SK-N-SH (cell line): Measurements from ENCODE around the gene TEPSIN. TPM values are rescaled to one million over a fixed set of nuclear protein-coding genes. Genes with fewer than 3 reads are reported as not detected.

ENCODE experiments used
- CTCF ChIA-PET: fragments of 300-600, 350-600 bp; formaldehyde crosslinking; extraction: SDS; loops from one replicate; lab custom pipeline; 2021; lab: Yijun Ruan, JAX
- POLR2A ChIA-PET: fragments of 350-600 bp; sonication (Branson Sonifier 250); formaldehyde crosslinking; extraction: SDS; loops from one replicate; lab custom pipeline; 2020; ENCODE audit warnings: antibody characterized with exemption, inconsistent platforms; lab: Yijun Ruan, JAX
- DNase-seq: peaks from one replicate; pipeline ENCODE4 v3.0.0; 2012
- H2AFZ ChIP-seq: fragments of 200-600 bp; sonication (generic); 2 replicates; pipeline ENCODE4 v1.8.1; 2016; ENCODE audit warnings: antibody characterized with exemption, mild to moderate bottlenecking, low read depth
- H3F3A ChIP-seq: fragments of 200-600 bp; sonication (generic); replicated peaks from 2 replicates; pipeline ENCODE3; 2016; ENCODE audit warnings: antibody characterized with exemption, mild to moderate bottlenecking; ENCODE audit not compliant: insufficient read depth
- H3K27ac ChIP-seq, 2 experiments: fragments of 200-500 bp in 1 of 2; fragments of 200-600 bp in 1 of 2; sonication (Bioruptor generic) in 1 of 2; sonication (generic), shearing (Covaris generic) in 1 of 2; 2 replicates each; pipeline versions ENCODE4 v1.5.1 to v1.6.1; 2014 to 2016; ENCODE audit warnings: low read depth in 2 of 2, inconsistent platforms in 1 of 2, low read length in 1 of 2, mild to moderate bottlenecking in 1 of 2, mixed read lengths in 1 of 2
- H3K27me3 ChIP-seq: fragments of 200-600 bp; sonication (generic), shearing (Covaris generic); 2 replicates; pipeline ENCODE4 v1.6.1; 2016; ENCODE audit warnings: mixed run types; ENCODE audit not compliant: insufficient read depth
- H3K36me3 ChIP-seq, 2 experiments: fragments of 200-500 bp in 1 of 2; fragments of 200-600 bp in 1 of 2; sonication (Bioruptor generic) in 1 of 2; sonication (generic) in 1 of 2; replicated peaks in 1 of 2; 2 replicates each; pipeline versions ENCODE3 to v1.5.1; 2014 to 2016; ENCODE audit warnings: low read length in 1 of 2, mild to moderate bottlenecking in 1 of 2; ENCODE audit not compliant: insufficient read depth in 2 of 2, control insufficient read depth in 1 of 2
- H3K4me1 ChIP-seq, 2 experiments: fragments of 200-500 bp in 1 of 2; fragments of 200-600 bp in 1 of 2; sonication (Bioruptor generic) in 1 of 2; sonication (generic), shearing (Covaris generic) in 1 of 2; 2 replicates each; pipeline versions ENCODE4 v1.5.1 to v1.6.1; 2014 to 2016; ENCODE audit warnings: low read depth in 1 of 2, low read length in 1 of 2, mixed run types in 1 of 2; ENCODE audit not compliant: insufficient read depth in 2 of 2, control insufficient read depth in 1 of 2
- H3K4me2 ChIP-seq: fragments of 200-600 bp; sonication (generic), shearing (Covaris generic); 2 replicates; pipeline ENCODE4 v1.6.1; 2017; ENCODE audit warnings: mixed run types
- H3K4me3 ChIP-seq, 2 experiments: fragments of 200-500 bp in 1 of 2; fragments of 200-600 bp in 1 of 2; sonication (Bioruptor generic) in 1 of 2; sonication (generic), shearing (Covaris generic) in 1 of 2; 2 replicates each; pipeline versions ENCODE4 v1.5.1 to v1.8.1; 2014 to 2016; ENCODE audit warnings: low read depth in 2 of 2, inconsistent platforms in 1 of 2, low read length in 1 of 2, mild to moderate bottlenecking in 1 of 2, mixed read lengths in 1 of 2, moderate library complexity in 1 of 2
- H3K79me2 ChIP-seq: fragments of 200-600 bp; sonication (generic); 2 replicates; pipeline ENCODE4 v1.8.1; 2017; ENCODE audit warnings: mild to moderate bottlenecking; ENCODE audit not compliant: insufficient read depth
- H3K9ac ChIP-seq: fragments of 200-600 bp; sonication (generic); 2 replicates; pipeline ENCODE4 v1.6.1; 2017; ENCODE audit warnings: mixed run types
- H3K9me2 ChIP-seq: fragments of 200-600 bp; sonication (generic); 2 replicates; pipeline ENCODE4 v1.6.1; 2017; ENCODE audit warnings: mixed run types
- H3K9me3 ChIP-seq: fragments of 200-600 bp; sonication (generic); 2 replicates; pipeline ENCODE4 v1.6.1; 2017; ENCODE audit warnings: mixed run types, mild to moderate bottlenecking, moderate library complexity
- H4K20me1 ChIP-seq: fragments of 200-600 bp; sonication (generic); 2 replicates; pipeline ENCODE4 v1.6.1; 2017; ENCODE audit warnings: mild to moderate bottlenecking, mixed run types; ENCODE audit not compliant: insufficient read depth
- CTCF ChIP-seq: fragments of 200-600 bp; sonication (generic); IDR thresholded peaks from 2 replicates; pipeline ENCODE4 v1.6.1; 2017; ENCODE audit warnings: antibody characterized with exemption, mild to moderate bottlenecking, moderate library complexity
- ELF1 ChIP-seq: IDR thresholded peaks from 2 replicates; pipeline ENCODE4 v1.4.0; 2012
- EP300 ChIP-seq, 2 experiments: IDR thresholded peaks; 2 replicates each; pipeline versions ENCODE4 v1.4.0 to v1.6.1; 2012; ENCODE audit warnings: borderline replicate concordance in 1 of 2, low read depth in 1 of 2, low read length in 1 of 2
- EZH2phosphoT487 ChIP-seq: fragments of 200-600 bp; sonication (generic); IDR thresholded peaks from 2 replicates; pipeline ENCODE4 v1.6.1; 2017; ENCODE audit warnings: low read depth, mixed run types, mild to moderate bottlenecking, antibody characterized with exemption, moderate library complexity, borderline replicate concordance
- FOSL2 ChIP-seq: IDR thresholded peaks from 2 replicates; pipeline ENCODE4 v1.4.0; 2012; ENCODE audit warnings: low read depth, mild to moderate bottlenecking, moderate library complexity, borderline replicate concordance
- FOXJ3 ChIP-seq: sonication (generic); formaldehyde crosslinking; IDR thresholded peaks from 2 replicates; pipeline ENCODE4 v1.5.1; 2020; ENCODE audit warnings: mild to moderate bottlenecking, missing genetic modification reagents
- GABPA ChIP-seq: IDR thresholded peaks from 2 replicates; pipeline ENCODE4 v1.4.0; 2012; ENCODE audit warnings: low read depth, mild to moderate bottlenecking
- GATA2 ChIP-seq: sonication (generic); formaldehyde crosslinking; IDR thresholded peaks from 2 replicates; pipeline ENCODE4 v1.5.0; 2020; ENCODE audit warnings: mild to moderate bottlenecking, missing genetic modification reagents
- IRF3 ChIP-seq: fragments of 150-350 bp; IDR thresholded peaks from 2 replicates; pipeline ENCODE4 v1.6.1; 2016; ENCODE audit warnings: mild to moderate bottlenecking, low read depth, low read length
- JUND ChIP-seq: IDR thresholded peaks from 2 replicates; pipeline ENCODE4 v1.4.0; 2012
- MXI1 ChIP-seq: IDR thresholded peaks from 2 replicates; pipeline ENCODE4 v1.6.1; 2012; ENCODE audit warnings: mild to moderate bottlenecking, low read depth, low read length, improper control_type of control experiment
- NRF1 ChIP-seq: IDR thresholded peaks from 2 replicates; pipeline ENCODE4 v1.6.1; 2012; ENCODE audit warnings: low read depth, mild to moderate bottlenecking, low read length
- PBX3 ChIP-seq: IDR thresholded peaks from 2 replicates; pipeline ENCODE4; 2012
- RCOR1 ChIP-seq: fragments of 150-350 bp; IDR thresholded peaks from 2 replicates; pipeline ENCODE4 v1.6.1; 2017; ENCODE audit warnings: antibody characterized with exemption, low read length
- RFX5 ChIP-seq: IDR thresholded peaks from 2 replicates; pipeline ENCODE4 v1.6.1; 2012; ENCODE audit warnings: mild to moderate bottlenecking, improper control_type of control experiment, low read length
- SMC3 ChIP-seq: IDR thresholded peaks from 2 replicates; pipeline ENCODE4 v1.6.1; 2012; ENCODE audit warnings: low read depth, low read length, improper control_type of control experiment
- TAF1 ChIP-seq: IDR thresholded peaks from 2 replicates; pipeline ENCODE4 v1.6.1; 2012; ENCODE audit warnings: low read depth, mild to moderate bottlenecking, low read length, moderate library complexity, borderline replicate concordance
- TCF12 ChIP-seq: IDR thresholded peaks from 2 replicates; pipeline ENCODE4 v1.4.0; 2012
- USF2 ChIP-seq: fragments of 150-350 bp; IDR thresholded peaks from 2 replicates; pipeline ENCODE4 v1.6.1; 2017; ENCODE audit warnings: antibody characterized with exemption, low read length, low read depth, borderline replicate concordance
- ZBTB33 ChIP-seq: IDR thresholded peaks from 2 replicates; pipeline ENCODE4 v1.4.0; 2012; ENCODE audit warnings: low read depth, borderline replicate concordance
- WGBS: methylation state at CpG from one replicate; pipeline ENCODE4 v1.1.6; 2017; ENCODE audit warnings: low lambda C conversion rate; 5-methylcytosine and 5-hydroxymethylcytosine counted together
- polyA plus RNA-seq, 3 experiments: library from polyadenylated mRNA; depleted of rRNA; stranded (reverse); fragments of >200 nt; gene quantifications; 2 replicates each; pipeline ENCODE4 v1.2.3, GENCODE V29; 2012

TEPSIN gene
- polyA plus RNA-seq, 1 of the 3 experiments (the other 2 are of a cell fraction) = 35.3 TPM

- no peak overlapping the region for H2AFZ ChIP-seq
- no peaks in the 10 kb centered on the region for H3K36me3 ChIP-seq
- H3K9me2 ChIP-seq = no peaks in the 10 kb centered on the region
- no peaks in the 10 kb centered on the region for H3K4me1 ChIP-seq
- TF ChIP-seq TAF1 (no peak), SMC3 (no peak), PBX3 (no peak), GABPA (no peak), EP300 (IDR thresholded peaks at IDR 0.05; ENCODE audit: borderline replicate concordance in 1 of 2, low read depth in 1 of 2, low read length in 1 of 2) (no peak), IRF3 (no peak), TCF12 (no peak), ELF1 (no peak), RCOR1 (no peak), CTCF (no peak)
- no peak overlapping the region for H3K27ac ChIP-seq
- H3K9ac ChIP-seq = no peak overlapping the region
- no peaks in the 10 kb centered on the region for H4K20me1 ChIP-seq
- no peak overlapping the region for H3K4me2 ChIP-seq
- H3K27me3 ChIP-seq = no peaks in the 10 kb centered on the region
- 0 out of 2 replicates have a peak, but pooled peaks cover 7% of the 10 kb centered on the region for H3K79me2 ChIP-seq
- ChIA-PET POLR2A (no interaction called here), CTCF (interaction anchor here (1.0 to 14.7 kb wide), 3 partner anchors 9 to 186 kb away, joined by 3 to 147 read pairs (median 4); no protein-coding TSS in a partner anchor)
- no peak for DNase-seq
- no peaks in the 10 kb centered on the region for H3K9me3 ChIP-seq
- 97% methylated on average over 15 of the region's 16 CpGs for WGBS
- no peaks in the 10 kb centered on the region for H3F3A ChIP-seq
- no peak overlapping the region for H3K4me3 ChIP-seq
Measured at GRCh38 chr17:81209141-81209540, 29.7 kb downstream of the TEPSIN start.

GRCh38 chr17:81208651-81209050 lies 30.2 kb downstream of the TEPSIN start:
- H3K4me3 ChIP-seq = no peak overlapping the region
- no peaks in the 10 kb centered on the region for H3K4me1 ChIP-seq
- H3K27ac ChIP-seq = no peak overlapping the region
- H3K36me3 ChIP-seq = peaks cover 0 to 2% of the 10 kb centered on the region in 2 experiments
- WGBS = 97% methylated on average over 10 of the region's 10 CpGs
- TF ChIP-seq RFX5 (no peak), NRF1 (no peak), USF2 (no peak), JUND (no peak), ZBTB33 (no peak), FOXJ3 (CRISPR knock-in tag) (no peak), GATA2 (CRISPR knock-in tag) (no peak), MXI1 (no peak), TCF12 (no peak), FOSL2 (no peak), EZH2phosphoT487 (no peak), PBX3 (no peak)
- no peak overlapping the region for H3K9ac ChIP-seq
- H3K79me2 ChIP-seq = 0 out of 2 replicates have a peak, but pooled peaks cover 7% of the 10 kb centered on the region
- POLR2A ChIA-PET = no interaction called here
- CTCF ChIA-PET = interaction anchor here (1.0 to 14.7 kb wide), 4 partner anchors 8 to 185 kb away, joined by 3 to 147 read pairs (median 4); no protein-coding TSS in a partner anchor
- H2AFZ ChIP-seq = no peak overlapping the region
- no peaks in the 10 kb centered on the region for H3F3A ChIP-seq
- H3K9me3 ChIP-seq = no peaks in the 10 kb centered on the region
- H3K27me3 ChIP-seq = no peaks in the 10 kb centered on the region
- H4K20me1 ChIP-seq = no peaks in the 10 kb centered on the region
- no peak for DNase-seq
- H3K9me2 ChIP-seq = no peaks in the 10 kb centered on the region
- H3K4me2 ChIP-seq = no peak overlapping the region
